ENCODE results near the gene SLC13A1.
"Not testable (repeated sequence)": the region's sequence is repeated elsewhere in the genome, so short reads cannot be mapped to it uniquely, and the experiment has no call there.

The SLC13A1 gene

DNA sequence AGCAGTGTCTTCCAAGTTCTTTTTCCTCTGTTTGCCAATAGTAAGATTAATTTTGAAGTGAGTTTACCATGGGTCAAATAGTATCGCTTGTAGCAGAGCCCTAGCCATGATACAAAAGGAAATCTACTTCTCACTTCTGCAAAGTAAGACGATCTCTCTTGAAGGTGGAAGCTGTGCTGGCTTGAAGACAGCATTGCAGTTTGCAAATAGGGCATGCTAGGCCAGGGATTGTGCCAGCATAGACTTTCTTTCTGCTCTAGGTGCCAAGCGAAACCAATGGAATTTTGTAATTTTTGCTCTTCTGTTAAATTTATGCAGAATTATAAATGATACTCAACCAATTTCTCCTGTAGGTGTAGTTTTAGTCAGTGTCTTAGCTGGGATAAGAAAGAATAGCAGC lies 74.5 kb downstream of the SLC13A1 start:
- no peak for DNase-seq

- DNase-seq = no peak
Observed at GRCh38 chr7:123122916-123123315, 76.9 kb downstream of the SLC13A1 start.

DNA sequence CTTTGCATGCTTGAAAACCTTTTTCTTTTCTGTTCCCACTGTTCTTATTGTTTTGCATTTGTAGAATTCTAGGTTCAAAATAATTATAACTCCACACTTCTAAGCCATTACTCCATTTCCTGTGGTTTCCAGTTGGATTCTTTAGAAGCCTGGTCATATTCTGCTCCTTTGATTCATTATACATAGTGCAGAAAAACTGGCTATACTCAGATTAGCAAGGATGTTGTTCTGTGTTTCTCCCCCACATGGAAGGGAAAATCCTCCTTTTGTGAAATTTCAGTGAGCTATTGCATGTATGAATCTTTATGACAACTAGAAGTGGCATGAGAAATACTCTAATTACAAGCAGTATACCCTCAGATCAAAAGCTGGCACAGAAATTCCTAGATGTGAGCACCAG lies 79.5 kb downstream of the SLC13A1 start:
- no peak for DNase-seq

DNA sequence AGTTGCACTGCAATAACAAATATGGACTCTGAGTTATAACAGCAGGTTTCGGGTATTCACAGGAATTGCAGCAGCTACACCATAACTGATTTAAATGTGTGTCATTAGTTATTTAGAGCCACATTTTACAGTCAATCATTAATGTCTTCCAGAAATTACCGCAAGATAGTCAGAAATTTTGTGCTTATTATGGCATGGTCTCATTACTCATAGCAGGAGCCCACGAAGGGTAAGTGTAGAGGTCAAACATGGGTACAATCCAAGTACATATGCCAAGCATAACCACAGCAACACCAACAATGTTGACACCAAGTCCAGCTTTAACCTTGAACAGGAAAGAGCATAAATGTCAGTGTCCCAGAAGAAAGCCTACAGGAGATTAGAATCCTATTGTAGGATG lies 84.4 kb downstream of the SLC13A1 start:
- no peak for DNase-seq

DNA sequence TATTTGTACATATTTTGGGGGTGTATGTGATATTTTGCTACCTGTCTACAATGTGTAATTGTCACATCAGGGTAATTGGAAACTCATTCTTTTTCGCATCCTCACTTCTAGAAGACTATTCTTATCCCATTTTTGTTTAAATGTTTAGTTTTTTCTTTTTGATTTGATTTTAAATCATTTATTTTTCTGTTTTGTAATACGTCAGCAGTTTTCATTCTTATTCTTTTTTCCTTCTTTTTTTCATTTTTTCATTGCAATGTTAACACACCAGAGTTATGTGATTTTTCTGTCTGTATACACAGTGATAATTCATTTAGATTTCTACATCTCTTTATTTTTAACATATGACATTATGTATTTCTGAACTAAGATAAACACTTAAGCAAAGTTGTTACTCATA lies 85.5 kb downstream of the SLC13A1 start:
- DNase-seq = no peak

- no peak for DNase-seq
Observed at GRCh38 chr7:123112833-123113232, 86.9 kb downstream of the SLC13A1 start.

DNA sequence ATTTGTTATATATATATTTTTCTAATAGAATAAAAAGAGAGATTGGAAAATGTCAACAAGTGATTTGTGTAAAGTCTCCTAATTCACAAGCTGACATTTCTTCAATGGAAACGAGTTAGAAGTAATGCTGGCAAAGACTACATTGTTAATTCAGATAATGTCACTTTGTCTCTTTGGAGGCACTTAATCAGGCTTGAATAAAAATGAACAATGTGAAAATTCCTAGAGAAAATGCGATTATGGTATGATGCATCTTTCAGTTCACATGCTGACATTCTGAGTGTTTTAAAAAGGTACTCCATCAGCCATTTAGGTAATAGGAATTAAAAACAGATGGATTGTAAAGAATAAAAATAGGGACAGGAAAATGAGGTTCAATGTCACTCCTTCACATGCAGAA lies 100.1 kb downstream of the SLC13A1 start:
- no peak for DNase-seq

DNA sequence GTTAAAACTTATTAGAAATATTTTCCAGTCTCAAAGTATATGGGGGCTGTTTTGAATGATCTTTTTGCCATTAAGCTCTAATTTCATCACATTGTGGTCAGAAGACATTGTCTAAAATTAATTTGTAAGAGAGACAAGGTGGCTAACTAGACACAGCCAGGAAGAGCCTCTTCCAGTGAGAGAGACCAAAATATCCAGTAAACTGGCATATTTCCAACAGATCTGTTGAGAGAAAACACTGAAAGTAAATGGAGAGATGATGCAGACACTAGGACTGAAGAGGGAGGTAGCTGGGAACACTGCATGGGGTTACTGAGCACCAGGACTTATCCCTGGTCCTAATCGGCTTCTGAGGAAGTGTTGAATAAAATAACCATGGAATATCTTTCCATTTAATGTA lies 102.8 kb downstream of the SLC13A1 start:
- DNase-seq = no peak

GRCh38 chr7:123096434-123096833 lies 103.3 kb downstream of the SLC13A1 start:
- no peak for DNase-seq

DNA sequence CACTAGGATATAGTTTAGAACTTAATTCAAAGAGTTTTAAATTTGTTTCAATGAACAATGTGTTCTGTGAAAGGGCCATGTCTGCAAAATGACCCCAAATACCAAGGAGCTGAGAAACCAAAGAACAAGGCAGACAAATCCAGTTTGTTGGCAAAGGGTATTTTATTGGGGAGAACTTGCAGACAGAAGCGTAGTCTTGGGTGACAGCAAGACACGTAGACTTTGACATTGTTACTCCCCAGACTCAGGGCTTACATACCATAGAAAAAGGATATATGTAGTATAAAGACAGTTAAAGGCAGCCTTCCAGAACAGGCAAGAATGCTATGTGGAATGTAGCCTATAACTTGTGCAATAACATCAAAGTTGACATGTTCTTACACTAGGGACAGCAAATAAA lies 109.3 kb downstream of the SLC13A1 start:
- no peak for DNase-seq

DNA sequence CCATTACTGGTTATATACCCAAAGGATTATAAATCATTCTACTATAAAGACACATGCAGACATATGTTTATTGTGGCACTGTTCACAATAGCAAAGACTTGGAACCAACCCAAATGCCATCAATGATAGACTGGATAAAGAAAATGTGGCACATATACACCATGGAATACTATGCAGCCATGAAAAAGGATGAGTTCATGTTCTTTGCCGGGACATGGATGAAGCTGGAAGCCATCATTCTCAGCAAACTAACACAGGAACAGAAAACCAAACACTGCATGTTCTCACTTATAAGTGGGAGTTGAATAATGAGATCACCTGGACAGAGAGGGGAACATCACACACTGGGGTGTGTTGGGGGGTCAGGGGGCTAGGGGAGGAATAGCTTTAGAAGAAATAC lies 112.9 kb downstream of the SLC13A1 start:
- not testable (repeated sequence) for DNase-seq

DNA sequence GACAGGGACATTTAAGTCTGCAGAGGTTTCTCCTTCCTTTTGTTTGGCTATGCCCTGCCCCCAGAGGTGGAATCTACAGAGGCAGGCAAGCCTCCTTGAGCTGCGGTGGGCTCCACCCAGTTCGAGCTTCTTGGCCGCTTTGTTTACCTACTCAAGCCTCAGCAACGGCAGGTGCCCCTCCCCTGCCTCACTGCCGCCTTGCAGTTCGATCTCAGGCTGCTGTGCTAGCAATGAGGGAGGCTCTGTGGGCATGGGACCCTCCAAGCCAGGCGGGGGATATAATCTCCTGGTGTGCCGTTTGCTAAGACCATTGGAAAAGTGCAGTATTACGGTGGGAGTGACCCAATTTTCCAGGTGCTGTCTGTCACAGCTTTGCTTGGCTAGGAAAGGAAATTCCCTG lies 114.9 kb downstream of the SLC13A1 start:
- not testable (repeated sequence) for DNase-seq

GRCh38 chr7:123079021-123079420 lies 120.7 kb downstream of the SLC13A1 start:
- DNase-seq = no peak

GRCh38 chr7:123075838-123076467 lies 123.8 kb downstream of the SLC13A1 start:
- no peak for DNase-seq

DNA sequence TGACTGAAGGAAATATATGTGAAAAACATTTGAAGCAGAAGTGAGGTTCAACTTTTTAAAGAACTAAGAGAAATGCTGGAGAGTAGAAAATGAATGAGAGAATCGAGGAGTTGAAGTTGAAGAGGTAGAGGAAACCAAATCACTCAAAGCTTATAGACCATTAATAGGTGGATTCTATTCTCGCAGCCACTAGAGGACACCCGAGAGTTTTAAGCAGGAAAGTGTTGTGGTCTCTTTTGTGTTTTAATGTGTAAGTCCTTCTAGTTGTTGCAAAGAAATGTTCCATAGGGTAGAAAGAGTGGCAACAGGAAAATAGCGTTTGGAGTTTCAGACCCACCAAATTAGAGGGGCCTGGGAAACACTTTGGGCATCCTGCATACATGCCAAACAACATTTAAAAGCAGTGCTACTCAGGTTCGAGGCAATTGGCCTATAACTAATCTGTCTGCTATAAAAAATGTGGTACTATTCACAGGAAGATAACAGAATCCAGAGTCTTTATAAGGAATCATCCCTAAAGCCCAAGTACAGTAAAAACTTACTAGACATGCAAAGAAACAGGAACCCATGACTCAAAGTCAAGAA lies 129.0 kb downstream of the SLC13A1 start:
- no peak for DNase-seq

DNA sequence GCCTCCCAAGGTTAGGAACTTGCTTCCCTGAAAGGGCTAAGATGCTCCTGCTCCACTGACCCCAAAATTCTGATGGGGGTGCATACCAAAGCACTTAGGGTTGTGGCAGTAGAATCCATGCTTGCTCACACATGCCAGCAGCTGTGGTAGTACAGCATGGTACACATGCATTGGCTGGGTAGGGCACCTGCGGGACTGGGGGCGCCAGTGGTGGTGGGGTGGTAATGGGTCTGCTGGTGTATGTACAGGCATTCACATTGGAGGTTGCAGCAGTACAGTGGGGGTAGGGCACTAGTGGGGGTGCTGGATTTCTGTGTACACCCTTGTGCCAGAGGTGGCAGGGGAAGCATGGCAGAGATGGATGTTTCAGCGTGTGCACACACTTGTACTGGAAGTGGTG lies 132.0 kb downstream of the SLC13A1 start:
- DNase-seq = no peak

All from right hindlimb (tissue), 1 donor.